K562 (cell line): ENCODE data around the gene CHTF8. TPM values are rescaled to one million over a fixed set of nuclear protein-coding genes. Genes with fewer than 3 reads are reported as not detected.

ENCODE experiments used
- ATAC-seq: fragments of 200-7000 bp; cut with Tn5 transposase; 3 replicates; pipeline ENCODE4 v1.9.1; 2020; ENCODE audit warnings: moderate library complexity
- BruUV-seq: library from RNA; stranded (reverse); fragments of 400-500 nt; replicated peaks from 2 replicates; lab custom pipeline; 2021; lab: Mats Ljungman, UMichigan
- CTCF ChIA-PET: fragments of 300-600 bp; formaldehyde crosslinking; extraction: SDS; loops from one replicate; lab custom pipeline; 2021; ENCODE audit warnings: low intra/inter-chr PET ratio; lab: Yijun Ruan, JAX
- POLR2A ChIA-PET: fragments of 300-600, 350-650 bp; sonication (Branson Sonifier 250); formaldehyde crosslinking; extraction: SDS; loops from one replicate; lab custom pipeline; 2021; ENCODE audit warnings: antibody characterized with exemption, inconsistent platforms; lab: Yijun Ruan, JAX
- DNase-seq, 4 experiments: peaks; one replicate each; pipeline versions ENCODE4 v3.0.0 to v3.0.0-alpha.2; 2011 to 2018; ENCODE audit warnings: low spot score in 3 of 4, mixed read lengths in 3 of 4; ENCODE audit errors: extremely low read depth in 1 of 4
- FAIRE-seq: peaks from 2 replicates; lab custom pipeline; 2011; peaks lifted over from hg19 to GRCh38; lab: Jason Lieb, UNC
- H2AFZ ChIP-seq: 2 replicates; pipeline ENCODE4 v1.6.0; 2011; ENCODE audit warnings: low read depth, low read length, control low read depth, inconsistent platforms
- H3K27ac ChIP-seq: fragments of 200-600 bp; 3 replicates; pipeline ENCODE4 v1.8.0; 2011; ENCODE audit warnings: low read depth, mild to moderate bottlenecking, control low read depth, inconsistent platforms, low read length, moderate library complexity, mixed read lengths; ENCODE audit errors: extremely low read depth
- H3K27me3 ChIP-seq, 2 experiments: fragments of 300-600 bp in 1 of 2; 2 replicates in 1 of 2; 3 replicates in 1 of 2; pipeline versions ENCODE4 v1.6.0 to v1.8.0; 2011; ENCODE audit warnings: inconsistent platforms in 2 of 2, low read length in 2 of 2, mild to moderate bottlenecking in 1 of 2, mixed read lengths in 1 of 2, moderate library complexity in 1 of 2; ENCODE audit not compliant: control insufficient read depth in 2 of 2, insufficient read depth in 2 of 2
- H3K36me3 ChIP-seq: fragments of 300-600 bp; 3 replicates; pipeline ENCODE4 v1.8.0; 2011; ENCODE audit warnings: mild to moderate bottlenecking, low read length, inconsistent platforms; ENCODE audit not compliant: control insufficient read depth, insufficient read depth
- H3K4me1 ChIP-seq, 2 experiments: fragments of 200-600 bp in 1 of 2; replicated peaks in 1 of 2; 2 replicates in 1 of 2; 3 replicates in 1 of 2; pipeline versions ENCODE4 v1.5.1 to v1.8.0; 2011; ENCODE audit warnings: inconsistent platforms in 2 of 2, low read length in 2 of 2, mild to moderate bottlenecking in 1 of 2, mixed read lengths in 1 of 2, moderate library complexity in 1 of 2; ENCODE audit not compliant: control insufficient read depth in 2 of 2, insufficient read depth in 2 of 2
- H3K4me2 ChIP-seq: 2 replicates; pipeline ENCODE4 v1.6.1; 2011; ENCODE audit warnings: low read length, control low read depth, inconsistent platforms, mixed read lengths; ENCODE audit not compliant: insufficient read depth
- H3K4me3 ChIP-seq: fragments of 200-600 bp; sonication (generic), shearing (Covaris generic); 2 replicates; pipeline ENCODE4 v1.5.1; 2016; ENCODE audit warnings: control low read depth, inconsistent platforms
- H3K79me2 ChIP-seq: fragments of 200-600 bp; 3 replicates; pipeline ENCODE4 v1.8.0; 2011; ENCODE audit warnings: low read length, inconsistent platforms; ENCODE audit not compliant: control insufficient read depth, insufficient read depth
- H3K9ac ChIP-seq, 2 experiments: 2 replicates each; pipeline versions ENCODE4 v1.6.0 to v1.6.1; 2011; ENCODE audit warnings: low read depth in 2 of 2, low read length in 2 of 2, control low read depth in 1 of 2, inconsistent platforms in 1 of 2, mild to moderate bottlenecking in 1 of 2, mixed read lengths in 1 of 2; ENCODE audit not compliant: insufficient read depth in 1 of 2
- H3K9me1 ChIP-seq: one replicate; pipeline ENCODE4 v1.6.0; 2011; ENCODE audit warnings: inconsistent platforms, mild to moderate bottlenecking, low read length, moderate library complexity; ENCODE audit not compliant: control insufficient read depth, insufficient read depth
- H3K9me3 ChIP-seq: replicated peaks from 2 replicates; pipeline ENCODE4 v1.5.1; 2011; ENCODE audit warnings: low read depth, low read length, inconsistent platforms; ENCODE audit not compliant: control insufficient read depth, insufficient read depth
- H4K20me1 ChIP-seq: replicated peaks from 2 replicates; pipeline ENCODE4 v1.6.1; 2011; ENCODE audit warnings: low read length, inconsistent platforms, mixed read lengths; ENCODE audit not compliant: control insufficient read depth, insufficient read depth
- ATF2 ChIP-seq: sonication (generic); formaldehyde crosslinking; IDR thresholded peaks from 2 replicates; pipeline ENCODE4 v1.8.1; 2022; ENCODE audit warnings: missing genetic modification reagents
- BDP1 ChIP-seq: IDR thresholded peaks from 3 replicates; pipeline ENCODE4 v1.6.1; 2011; ENCODE audit not compliant: insufficient read length, insufficient read depth
- CBX2 ChIP-seq: fragments of 200-600 bp; sonication (generic); IDR thresholded peaks from one replicate; pipeline ENCODE4 v1.6.1; 2012; ENCODE audit warnings: mild to moderate bottlenecking, low read length, inconsistent platforms; ENCODE audit not compliant: insufficient read depth, poor library complexity, severe bottlenecking
- CEBPB ChIP-seq: fragments of 450-650 bp; IDR thresholded peaks from 2 replicates; pipeline ENCODE4 v1.6.1; 2016; ENCODE audit warnings: missing genetic modification characterization, missing compliant biosample characterization
- COPS2 ChIP-seq: fragments of 450-650 bp; conservative IDR thresholded peaks from 2 replicates; pipeline ENCODE4 v1.6.1; 2016; ENCODE audit warnings: mild to moderate bottlenecking, moderate library complexity
- E2F3 ChIP-seq: fragments of 250-450 bp; sonication (Bioruptor Pico); IDR thresholded peaks from 2 replicates; pipeline ENCODE4 v1.4.0; 2020; ENCODE audit warnings: mild to moderate bottlenecking
- FOXA3 ChIP-seq, 2 experiments: fragments of 450-650 bp in 1 of 2; sonication (generic) in 1 of 2; formaldehyde crosslinking; IDR thresholded peaks in 1 of 2; conservative IDR thresholded peaks in 1 of 2; 2 replicates each; pipeline versions ENCODE4 v1.4.0 to v1.8.0; 2020 to 2022; ENCODE audit warnings: mild to moderate bottlenecking in 2 of 2, missing genetic modification reagents in 1 of 2
- GATAD2B ChIP-seq: fragments of 450-650 bp; IDR thresholded peaks from 2 replicates; pipeline ENCODE4 v1.6.1; 2017; ENCODE audit warnings: mild to moderate bottlenecking, borderline replicate concordance
- KDM2B ChIP-seq: fragments of 250-450 bp; sonication (Bioruptor Pico); IDR thresholded peaks from 2 replicates; pipeline ENCODE4 v1.8.0; 2021; ENCODE audit warnings: mild to moderate bottlenecking, moderate library complexity
- NCOA1 ChIP-seq: fragments of 450-650 bp; IDR thresholded peaks from 2 replicates; pipeline ENCODE4 v1.6.1; 2016; ENCODE audit warnings: low read depth
- POLR2B ChIP-seq: fragments of 450-650 bp; IDR thresholded peaks from 2 replicates; pipeline ENCODE4 v1.6.1; 2018; ENCODE audit warnings: low read depth; ENCODE audit not compliant: partially characterized antibody
- RBM39 ChIP-seq: fragments of 200-400 bp; formaldehyde crosslinking; optimal IDR thresholded peaks from 2 replicates; pipeline ENCODE3; 2018; ENCODE audit warnings: low read depth, low read length
- THAP7 ChIP-seq: fragments of 250-450 bp; sonication (Bioruptor Pico); IDR thresholded peaks from 2 replicates; pipeline ENCODE4 v1.5.0; 2021
- U2AF2 ChIP-seq: fragments of 200-400 bp; formaldehyde crosslinking; optimal IDR thresholded peaks from 2 replicates; pipeline ENCODE3; 2017; ENCODE audit warnings: low read depth, mild to moderate bottlenecking, low read length
- XRCC3 ChIP-seq: fragments of 450-650 bp; IDR thresholded peaks from 2 replicates; pipeline ENCODE4 v1.6.1; 2017; ENCODE audit warnings: mild to moderate bottlenecking, moderate library complexity
- ZNF175 ChIP-seq: fragments of 200-800 bp; sonication (Bioruptor generic); IDR thresholded peaks from 2 replicates; pipeline ENCODE4 v1.6.1; 2016; ENCODE audit warnings: low read depth, mild to moderate bottlenecking, missing genetic modification characterization, missing compliant biosample characterization
- ZNF707 ChIP-seq: fragments of 250-450 bp; sonication (Bioruptor Pico); conservative IDR thresholded peaks from 2 replicates; pipeline ENCODE4 v1.8.0; 2022; ENCODE audit warnings: inconsistent platforms, mild to moderate bottlenecking, moderate library complexity
- WGBS: fragments of 100-300 bp; shearing (Covaris generic); methylation state at CpG from one replicate; pipeline ENCODE4 v1.1.6; 2016; ENCODE audit warnings: low coverage, mixed read lengths; ENCODE audit not compliant: insufficient coverage; ENCODE audit errors: missing lambda C conversion rate; 5-methylcytosine and 5-hydroxymethylcytosine counted together
- in situ Hi-C: fragments of 300-500 bp; cut with MboI; formaldehyde crosslinking; loops from 4 replicates; pipeline ENCODE4 v1.15.0; 2018; ENCODE audit warnings: inconsistent platforms, mixed read lengths
- intact Hi-C: fragments of 100-400 bp; cut with micrococcal nuclease; formaldehyde crosslinking; loops from 2 replicates; pipeline ENCODE4 v1.14.2; 2022
- polyA plus RNA-seq, 8 experiments: library from polyadenylated mRNA; depleted of rRNA in 4 of 8; stranded (reverse) in 5 of 8; unstranded in 3 of 8; fragments of >200 nt; fragmentation: Nextera tagmentation in 2 of 8; fragmentation: Illumina TruSeq in 1 of 8; extraction: Ambion mirVana in 2 of 8; extraction: Trizol in 1 of 8; gene quantifications; 2 replicates each; pipeline versions ENCODE4 v1.2.1 to v1.2.3, GENCODE V29; 2011 to 2014; ENCODE audit warnings: inconsistent platforms in 1 of 8, missing spikeins in 1 of 8
- total RNA-seq, 7 experiments: library from RNA; depleted of rRNA in 6 of 7; stranded (reverse); fragments of >200 nt in 6 of 7; fragmentation: Illumina TruSeq in 2 of 7; extraction: Trizol in 2 of 7; gene quantifications; 2 replicates each; pipeline versions ENCODE4 v1.2.1 to v1.2.3, GENCODE V29; 2011 to 2021; ENCODE audit warnings: low replicate concordance in 1 of 7

CHTF8 gene
- total and polyA plus RNA-seq, 9 of the 15 experiments (the other 6 are each of a cell fraction or from before 2014, with no cell fraction given) = 20.2 to 199 (median 108) TPM

GRCh38 chr16:69141936-69142335 is 9.5 kb upstream of the CHTF8 start:
- in situ Hi-C loops = no loop called here
- ChIA-PET POLR2A (interaction anchor here (0.5 to 1.0 kb wide), 3 partner anchors 16 to 238 kb away, joined by 3 to 4 read pairs (median 4); no protein-coding TSS in a partner anchor), CTCF (no interaction called here)
- Histone ChIP-seq H3K9me3 (no peaks in the 10 kb centered on the region), H3K36me3 (peaks cover 90% of the 10 kb centered on the region), H3K4me3 (no peak overlapping the region), H3K4me1 (no peaks in the 10 kb centered on the region), H3K27ac (no peak overlapping the region), H3K79me2 (peaks cover 48% of the 10 kb centered on the region), H3K4me2 (no peak overlapping the region), H3K9me1 (peaks cover 4% of the 10 kb centered on the region), H3K27me3 (no peaks in the 10 kb centered on the region), H3K9ac (no peak overlapping the region), H4K20me1 (no peaks in the 10 kb centered on the region), H2AFZ (no peak overlapping the region)
- DNase-seq (no peak), ATAC-seq (no peak), FAIRE-seq (no peak)
- intact Hi-C loops = no loop called here
- 85% methylated on average over 2 of the region's 4 CpGs for WGBS
- no TSS peak for BruUV-seq
- TF ChIP-seq E2F3 (CRISPR knock-in tag) (no peak), KDM2B (no peak), CEBPB (tag) (no peak), CBX2 (no peak), GATAD2B (no peak), BDP1 (no peak), ATF2 (CRISPR knock-in tag) (no peak), U2AF2 (no peak), NCOA1 (no peak), ZNF175 (CRISPR knock-in tag) (no peak), FOXA3 (CRISPR knock-in tag; conservative IDR thresholded peaks at IDR 0.05 in 1 of 2, IDR thresholded peaks at IDR 0.05 in 1 of 2) (no peak), THAP7 (CRISPR knock-in tag) (no peak), XRCC3 (no peak), POLR2B (no peak), ZNF707 (CRISPR knock-in tag) (no peak), COPS2 (no peak), RBM39 (no peak)
